WI38 (cell line): Measurements from ENCODE around the gene ABCA13.

Source experiments
- H3K4me3 ChIP-seq: 2 replicates; pipeline ENCODE4 v1.5.1; 2011; ENCODE audit warnings: low read depth, mild to moderate bottlenecking, control low read depth, low read length
- CTCF ChIP-seq: IDR thresholded peaks from 2 replicates; pipeline ENCODE4 v1.5.1; 2012; ENCODE audit warnings: low read depth, mild to moderate bottlenecking, control low read depth, low read length

ABCA13 gene

DNA sequence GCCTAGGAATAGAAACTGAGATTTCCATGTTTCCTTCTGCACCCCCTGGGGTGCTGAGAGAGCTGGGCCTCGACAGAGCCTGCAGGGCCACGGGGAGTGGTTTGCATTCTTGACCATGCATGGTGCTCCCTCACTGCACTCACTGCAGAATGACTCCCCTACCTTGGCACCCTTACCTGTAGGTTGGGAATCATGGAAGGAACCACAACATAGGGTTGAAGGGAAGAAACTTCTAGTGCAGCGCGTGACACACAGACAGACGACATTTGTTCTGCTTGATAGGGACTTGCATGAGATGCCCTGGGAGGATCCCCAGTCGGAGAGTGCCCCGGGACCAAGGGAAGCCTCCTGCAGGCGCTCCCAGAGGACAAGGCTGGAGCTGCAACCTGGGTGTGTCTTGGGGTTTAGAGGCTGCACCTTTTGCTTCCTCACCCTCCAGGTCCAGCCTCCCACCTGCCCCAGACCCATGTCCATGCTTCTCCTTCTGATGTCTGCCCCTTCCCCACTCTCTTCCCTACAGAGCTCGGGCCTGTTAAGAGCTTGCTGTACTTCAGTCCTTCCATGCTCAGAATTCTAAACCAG is 245.2 kb downstream of the ABCA13 start:
- no peak overlapping the region for H3K4me3 ChIP-seq
- no peak for TF ChIP-seq CTCF

GRCh38 chr7:48419401-48419800 is 248.1 kb downstream of the ABCA13 start:
- no peak overlapping the region for H3K4me3 ChIP-seq
- no peak for TF ChIP-seq CTCF

GRCh38 chr7:48420206-48420605 is 248.9 kb downstream of the ABCA13 start:
- no peak overlapping the region for H3K4me3 ChIP-seq
- TF ChIP-seq CTCF: no peak

DNA sequence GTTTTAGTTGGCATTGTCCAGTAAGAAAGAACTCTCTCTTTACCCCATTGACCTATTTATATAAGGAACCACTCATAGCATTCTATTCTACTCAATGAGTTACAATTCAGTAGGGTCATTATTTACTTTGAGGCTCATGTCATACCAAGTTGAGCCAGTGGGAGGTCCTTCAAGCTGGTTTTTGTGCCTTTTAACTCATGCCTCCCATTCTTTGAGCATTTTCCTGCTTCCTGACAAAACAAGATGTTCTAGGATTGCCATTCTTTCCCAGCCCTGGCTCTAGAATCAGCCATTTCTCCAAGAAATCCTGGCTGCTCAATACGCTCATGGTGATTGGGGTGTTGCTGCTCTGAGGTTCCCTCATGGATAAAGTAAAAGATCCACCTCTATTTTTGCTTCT is 250.1 kb downstream of the ABCA13 start:
- no peak for TF ChIP-seq CTCF
- no peak overlapping the region for H3K4me3 ChIP-seq

DNA sequence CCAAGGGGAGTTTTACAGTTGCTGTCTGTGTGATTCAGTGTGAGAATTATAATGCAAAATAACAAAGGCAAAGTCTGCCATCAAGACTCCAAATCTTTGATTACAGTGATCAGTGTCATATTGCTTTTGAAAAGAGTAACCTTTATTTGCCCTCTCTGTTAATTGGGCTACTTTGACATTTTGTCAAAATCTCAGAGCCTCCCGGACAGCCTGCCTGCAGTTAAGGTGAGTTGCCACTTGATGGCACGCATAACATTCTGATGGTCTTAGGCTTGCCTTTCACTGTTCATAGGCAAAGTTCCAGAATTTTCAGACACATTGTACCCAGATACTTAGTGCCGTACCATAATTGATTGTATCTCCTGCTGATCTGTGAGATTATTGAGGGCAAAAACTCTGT is 253.5 kb downstream of the ABCA13 start:
- TF ChIP-seq CTCF: 0 out of 2 replicates have a peak, but pooled peaks have one; percentile 15
- H3K4me3 ChIP-seq: no peak overlapping the region

DNA sequence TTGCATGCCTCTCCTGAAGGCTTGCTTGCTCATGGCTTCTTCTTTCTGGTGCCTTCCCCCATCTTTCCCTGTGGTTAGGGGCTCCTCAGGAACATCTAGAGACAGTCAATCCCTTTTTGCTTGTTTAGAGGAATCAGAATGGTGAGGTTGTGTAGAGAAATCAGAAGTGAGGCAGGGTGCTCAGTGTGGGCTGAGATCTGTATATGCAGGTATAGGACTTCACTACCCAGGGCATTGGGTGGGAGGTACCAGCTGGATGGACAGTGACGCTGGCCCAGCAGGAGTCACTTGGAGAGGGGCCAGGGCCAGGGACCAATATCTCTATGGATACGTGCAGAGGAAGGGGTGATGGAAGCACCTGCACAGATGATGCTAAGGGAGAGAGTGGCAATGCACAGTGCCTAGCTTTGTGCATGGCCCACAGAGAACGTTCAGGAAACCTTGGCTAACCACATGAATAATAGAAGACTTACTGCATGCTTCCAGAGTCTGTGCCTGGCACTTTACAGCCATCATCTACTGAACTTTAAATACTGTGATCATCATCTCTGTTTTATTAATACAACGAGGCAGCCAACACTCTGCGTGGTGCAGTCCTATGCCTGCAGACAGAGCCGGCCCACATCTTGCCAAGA is 255.2 kb downstream of the ABCA13 start:
- no peak overlapping the region for H3K4me3 ChIP-seq
- TF ChIP-seq CTCF: no peak

GRCh38 chr7:48426966-48427555 is 255.8 kb downstream of the ABCA13 start:
- H3K4me3 ChIP-seq: no peak overlapping the region
- TF ChIP-seq CTCF: no peak
